Measurements from ENCODE around the gene PGM1. TPM values are rescaled to one million over a fixed set of nuclear protein-coding genes. Genes with fewer than 3 reads are reported as not detected.
A peak's percentile ranks its signal among the peaks of the same experiment; 100 is the strongest.

The PGM1 gene
- total RNA-seq, 4 donors from 2014 or later, result 36.7 to 57.0 (median 50.8) TPM

GRCh38 chr1:63640633-63641567 is 47.7 kb downstream of the PGM1 start:
- no peaks in the 10 kb centered on the region for H3K36me3 ChIP-seq
- no peak overlapping the region for H3K4me3 ChIP-seq
- H3K4me1 ChIP-seq, result peaks cover 0 to 70% (median 13%) of the 10 kb centered on the region in 4 donors
- 38 to 46% methylated on average over 4 of the region's 4 CpGs for WGBS, 2 donors
- no peaks in the 10 kb centered on the region for H3K9me3 ChIP-seq
- TF ChIP-seq EP300 (IDR thresholded peaks at IDR 0.05) (no peak), CTCF (IDR thresholded peaks at IDR 0.05) (no peak), POLR2A (IDR thresholded peaks at IDR 0.05) (no peak)
- H3K27me3 ChIP-seq, result no peaks in the 10 kb centered on the region
- H3K27ac ChIP-seq, result no peak overlapping the region
- DNase-seq (ENCODE audit: low spot score in 2 of 2), result no peak

GRCh38 chr1:63641615-63642014 is 48.4 kb downstream of the PGM1 start:
- 59 to 66% methylated on average over 4 of the region's 4 CpGs for WGBS, 2 donors
- Histone ChIP-seq H3K27me3 (no peaks in the 10 kb centered on the region), H3K4me1 (peaks cover 0 to 63% (median 10%) of the 10 kb centered on the region in 4 donors), H3K9me3 (no peaks in the 10 kb centered on the region), H3K27ac (no peak overlapping the region), H3K36me3 (no peaks in the 10 kb centered on the region), H3K4me3 (no peak overlapping the region)
- DNase-seq (ENCODE audit: low spot score in 2 of 2), result no peak
- TF ChIP-seq EP300 (IDR thresholded peaks at IDR 0.05), result no peak
- TF ChIP-seq POLR2A (IDR thresholded peaks at IDR 0.05), result no peak
- no peak for TF ChIP-seq CTCF (IDR thresholded peaks at IDR 0.05)

GRCh38 chr1:63642901-63643300 is 49.7 kb downstream of the PGM1 start:
- 93 to 98% methylated on average over 2 of the region's 2 CpGs for WGBS, 2 donors
- H3K27me3 ChIP-seq, result no peaks in the 10 kb centered on the region
- H3K36me3 ChIP-seq, result peaks cover 0 to under 1% (median 0%) of the 10 kb centered on the region in 3 donors
- DNase-seq (ENCODE audit: low spot score in 2 of 2), result no peak
- no peak overlapping the region for H3K4me3 ChIP-seq
- no peaks in the 10 kb centered on the region for H3K9me3 ChIP-seq
- TF ChIP-seq CTCF (IDR thresholded peaks at IDR 0.05), result no peak
- no peak for TF ChIP-seq POLR2A (IDR thresholded peaks at IDR 0.05)
- TF ChIP-seq EP300 (IDR thresholded peaks at IDR 0.05), result no peak
- H3K4me1 ChIP-seq, result peaks cover 0 to 50% (median 9%) of the 10 kb centered on the region in 4 donors
- H3K27ac ChIP-seq, result peak overlapping the region in 1 of 4 donors; percentile 2

- H3K27ac ChIP-seq, result peak overlapping the region in 3 of 4 donors; percentile 2 to 80 (median 8)
- WGBS, 2 donors, result 63 to 75% methylated on average over 3 of the region's 3 CpGs
- TF ChIP-seq POLR2A (IDR thresholded peaks at IDR 0.05), result no peak
- TF ChIP-seq CTCF (IDR thresholded peaks at IDR 0.05), result no peak
- TF ChIP-seq EP300 (IDR thresholded peaks at IDR 0.05), result no peak
- no peaks in the 10 kb centered on the region for H3K27me3 ChIP-seq
- H3K36me3 ChIP-seq, result peaks cover 0 to 7% (median 0%) of the 10 kb centered on the region in 3 donors
- peaks cover 0 to 45% (median 9%) of the 10 kb centered on the region in 4 donors for H3K4me1 ChIP-seq
- no peak for DNase-seq (ENCODE audit: low spot score in 2 of 2)
- H3K4me3 ChIP-seq, result no peak overlapping the region
- no peaks in the 10 kb centered on the region for H3K9me3 ChIP-seq
Measured at GRCh38 chr1:63643517-63643916, 50.3 kb downstream of the PGM1 start.

GRCh38 chr1:63643926-63644325 is 50.7 kb downstream of the PGM1 start:
- H3K27ac ChIP-seq, result peak overlapping the region in 2 of 4 donors; percentile 8 to 80
- no peak for DNase-seq (ENCODE audit: low spot score in 2 of 2)
- no peak for TF ChIP-seq POLR2A (IDR thresholded peaks at IDR 0.05)
- TF ChIP-seq CTCF (IDR thresholded peaks at IDR 0.05), result no peak
- no peak for TF ChIP-seq EP300 (IDR thresholded peaks at IDR 0.05)
- peaks cover 0 to 10% (median 0%) of the 10 kb centered on the region in 3 donors for H3K36me3 ChIP-seq
- 46 to 50% methylated on average over 3 of the region's 3 CpGs for WGBS, 2 donors
- no peaks in the 10 kb centered on the region for H3K9me3 ChIP-seq
- no peaks in the 10 kb centered on the region for H3K27me3 ChIP-seq
- H3K4me1 ChIP-seq, result peaks cover 0 to 41% (median 9%) of the 10 kb centered on the region in 4 donors
- no peak overlapping the region for H3K4me3 ChIP-seq
